HG03066 (cell line): Measurements from ENCODE around the gene CADM1.
A peak's percentile ranks its signal among the peaks of the same experiment; 100 is the strongest.

ENCODE experiments used
- ATAC-seq: cut with Tn5 transposase; IDR thresholded peaks from one replicate; pipeline ENCODE4 v1.9.1; 2021; ENCODE audit warnings: low read depth; ENCODE audit not compliant: unreplicated experiment

Gene CADM1

DNA sequence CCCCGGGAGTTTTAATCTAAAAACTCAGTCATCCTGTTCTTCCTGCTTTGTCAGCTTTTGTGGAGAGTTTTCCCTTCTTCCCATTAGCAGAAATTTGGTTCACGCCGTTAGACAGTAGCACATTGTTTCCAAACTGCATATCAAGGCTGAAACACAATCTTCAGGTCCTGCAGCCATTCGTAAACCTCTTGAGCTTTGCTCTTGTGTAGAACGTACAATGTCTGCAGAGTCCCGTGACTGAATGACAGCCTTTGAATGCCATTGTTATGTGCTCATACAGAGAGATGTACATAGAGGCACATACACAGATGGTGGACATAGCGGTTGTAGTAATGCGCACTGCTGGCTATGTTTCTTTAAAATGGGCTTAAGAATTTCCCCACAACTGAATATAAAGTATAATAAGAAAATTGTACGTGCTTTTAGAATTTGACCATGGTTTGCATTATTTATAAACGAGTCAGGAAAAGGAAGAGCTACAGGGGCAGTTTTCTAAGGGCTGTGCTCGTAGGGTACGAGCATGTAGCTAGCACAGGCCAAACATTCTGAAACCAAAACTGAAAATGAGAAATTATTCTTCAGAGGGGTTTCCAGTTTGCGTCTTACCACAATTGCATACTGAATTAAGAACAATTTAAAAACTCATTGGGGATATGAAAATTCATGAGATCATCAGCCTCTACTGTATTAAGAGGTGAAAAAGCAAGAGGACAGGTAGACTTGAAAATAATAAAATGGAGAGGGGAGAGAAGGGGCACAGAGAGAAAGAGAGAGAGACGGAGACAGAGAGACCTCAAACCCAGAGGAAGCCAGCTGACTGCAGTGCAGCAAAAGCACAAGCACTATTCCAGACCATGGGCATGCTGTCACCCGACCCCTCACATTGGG lies 310.1 kb downstream of the CADM1 start:
- peak; percentile 79 for ATAC-seq

DNA sequence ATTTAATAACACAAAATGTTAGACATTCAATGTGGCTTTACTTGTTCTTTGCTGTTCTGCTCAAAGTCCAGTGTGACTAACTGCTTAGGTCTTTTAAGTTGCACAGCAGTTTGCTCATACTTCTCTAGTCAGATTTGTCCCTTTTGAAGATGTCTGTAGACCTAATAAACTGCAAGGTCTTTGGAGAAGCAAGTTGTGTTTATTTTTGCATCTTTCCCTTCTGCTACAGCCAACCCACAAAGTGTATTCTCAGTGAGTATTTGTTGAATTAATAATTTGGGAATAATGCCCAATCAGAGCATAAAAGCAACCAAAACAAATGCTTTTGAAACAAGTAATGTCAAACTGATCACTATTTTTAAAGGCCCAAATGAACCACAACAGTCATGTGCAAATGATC lies 312.5 kb downstream of the CADM1 start:
- no peak for ATAC-seq

DNA sequence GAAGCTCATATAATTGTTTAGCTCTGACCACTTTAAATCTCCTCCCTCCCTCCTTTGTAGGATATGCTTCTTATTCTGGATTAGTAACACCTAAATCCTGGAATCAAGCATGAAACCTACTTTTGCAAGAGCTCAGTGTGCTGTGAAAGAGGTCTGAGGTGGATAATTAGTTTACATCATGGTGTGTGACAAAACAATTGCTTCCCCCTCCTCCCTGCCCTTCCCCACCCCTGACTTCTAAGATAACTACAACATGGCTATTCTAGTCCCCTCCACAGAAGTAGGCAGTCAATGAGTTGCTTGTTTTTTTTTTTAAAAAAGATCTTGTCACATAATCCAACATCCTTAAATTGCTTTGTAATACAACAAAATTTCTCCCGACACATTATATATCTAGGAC lies 314.0 kb downstream of the CADM1 start:
- ATAC-seq: no peak

DNA sequence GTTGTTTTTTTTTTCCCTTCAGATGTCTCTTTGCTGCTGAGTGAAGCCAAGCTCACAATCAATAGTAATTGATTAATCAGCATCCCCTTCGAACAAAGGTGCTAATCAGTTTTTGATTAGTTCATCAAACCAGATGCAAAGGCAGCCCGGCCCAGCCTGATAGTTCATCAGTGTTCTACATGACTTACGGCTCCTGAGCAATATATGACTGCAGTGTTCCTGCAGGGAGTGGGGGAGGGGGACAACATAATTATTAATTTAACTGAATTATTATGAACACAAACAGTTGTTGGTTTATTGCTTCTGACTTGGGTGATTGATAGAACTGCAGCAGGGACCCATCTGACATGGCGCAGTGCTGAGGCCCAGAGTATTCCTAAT lies 315.3 kb downstream of the CADM1 start:
- ATAC-seq: no peak

DNA sequence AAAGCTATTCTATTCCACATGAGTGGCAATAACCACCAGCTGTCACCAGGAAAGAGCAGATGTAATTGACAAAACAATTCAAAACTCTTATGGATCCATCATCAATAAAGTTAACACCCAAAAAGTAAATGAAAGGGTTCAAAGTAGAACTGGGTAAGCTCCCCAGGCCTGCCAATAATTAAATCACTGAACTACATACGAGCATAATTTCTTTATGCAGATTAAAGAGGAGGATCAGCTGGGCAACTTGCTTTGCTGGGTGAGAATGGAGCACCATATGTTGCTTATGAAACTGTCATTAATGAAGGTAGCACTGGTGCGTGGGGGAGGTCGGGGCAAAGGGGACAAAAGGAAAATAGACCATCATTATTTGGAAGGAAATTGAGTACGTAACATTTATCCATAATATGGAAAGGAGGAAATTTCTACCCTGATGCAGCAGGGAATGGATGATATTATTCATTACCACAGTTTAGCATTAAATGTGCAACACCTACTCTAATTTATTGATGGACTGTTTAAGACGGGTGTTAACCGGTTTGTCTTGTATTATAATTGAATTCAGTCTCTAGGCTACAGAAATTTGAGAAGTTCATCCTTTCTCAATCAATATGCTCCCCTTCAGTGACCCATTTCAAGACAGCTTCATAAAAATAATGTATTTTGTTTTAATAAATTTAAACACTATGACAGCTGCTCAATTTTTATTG lies 315.9 kb downstream of the CADM1 start:
- ATAC-seq: no peak

DNA sequence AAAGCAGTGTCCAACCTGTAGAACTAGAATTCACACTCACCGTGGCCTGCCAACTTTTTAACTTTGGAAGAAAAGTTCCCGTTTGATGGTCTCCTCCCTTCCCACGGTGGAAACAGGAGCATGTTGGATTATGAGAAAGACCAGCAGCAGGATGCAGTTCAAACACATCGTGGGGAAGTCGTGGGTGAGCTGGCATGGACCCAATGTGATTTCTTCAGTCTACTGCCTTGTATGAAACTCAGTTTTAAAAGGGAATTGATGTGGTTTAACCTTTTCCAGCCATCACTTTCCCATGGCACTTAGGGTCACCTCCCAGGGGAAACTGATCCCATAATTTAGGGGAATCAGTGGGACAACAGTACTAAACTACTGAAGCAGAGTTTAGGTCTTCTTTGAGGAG lies 318.3 kb downstream of the CADM1 start:
- ATAC-seq: no peak

DNA sequence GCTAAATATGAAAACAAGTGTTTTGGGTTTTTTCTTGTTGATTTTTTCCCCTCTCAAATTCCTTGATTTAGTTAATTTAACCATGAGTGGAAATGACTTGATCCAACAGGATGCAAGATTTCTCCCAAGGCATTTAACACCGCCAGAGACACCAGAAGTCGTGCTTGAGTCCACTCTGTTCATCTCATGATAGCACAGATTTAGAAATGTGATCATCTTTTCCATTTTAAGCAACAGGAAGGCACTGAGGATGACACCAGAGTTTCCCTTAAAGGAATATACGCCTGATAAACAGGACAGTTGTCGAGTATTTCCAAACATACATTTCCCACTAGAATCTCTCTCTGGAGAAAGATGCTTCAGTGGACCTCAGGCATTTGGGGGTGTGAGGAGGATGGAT lies 318.7 kb downstream of the CADM1 start:
- no peak for ATAC-seq

DNA sequence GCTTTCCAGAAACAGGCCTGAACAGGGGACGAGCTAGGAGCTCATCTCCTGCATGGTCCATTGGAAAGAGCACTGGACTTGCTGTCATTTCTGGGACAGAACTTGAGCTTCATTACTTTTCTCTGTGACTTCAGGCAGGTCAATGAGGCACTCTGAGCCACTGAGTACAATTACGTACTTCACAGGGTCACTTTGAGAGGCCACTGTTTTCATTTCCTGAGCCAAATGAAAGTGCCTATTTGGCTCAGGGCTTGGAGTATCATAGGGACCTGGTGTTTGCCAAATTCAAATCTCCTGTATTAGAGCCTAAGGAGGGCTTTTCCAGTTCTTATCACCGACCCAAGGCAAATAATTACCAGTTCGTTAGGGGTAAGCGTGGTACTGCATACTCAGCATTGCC lies 319.3 kb downstream of the CADM1 start:
- no peak for ATAC-seq

DNA sequence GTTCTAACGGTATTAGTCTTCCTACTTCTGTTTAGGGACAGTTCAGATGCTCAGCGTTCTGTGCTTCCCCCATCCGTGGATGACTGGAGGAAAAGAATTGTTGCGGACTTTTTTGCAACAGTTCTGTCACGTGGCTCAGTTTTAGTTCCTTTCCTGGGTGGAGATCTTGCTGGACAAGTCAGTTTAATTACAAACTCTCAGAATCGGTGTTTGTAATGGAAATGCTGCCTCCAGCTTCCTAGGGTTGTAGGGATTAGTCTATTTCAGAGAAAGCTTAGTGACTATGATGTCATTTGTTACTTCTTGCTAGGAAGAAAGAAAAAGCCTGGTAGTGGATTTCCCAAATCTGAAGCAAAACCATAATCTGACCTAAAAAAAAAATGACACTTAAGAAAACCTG lies 320.4 kb downstream of the CADM1 start:
- no peak for ATAC-seq

DNA sequence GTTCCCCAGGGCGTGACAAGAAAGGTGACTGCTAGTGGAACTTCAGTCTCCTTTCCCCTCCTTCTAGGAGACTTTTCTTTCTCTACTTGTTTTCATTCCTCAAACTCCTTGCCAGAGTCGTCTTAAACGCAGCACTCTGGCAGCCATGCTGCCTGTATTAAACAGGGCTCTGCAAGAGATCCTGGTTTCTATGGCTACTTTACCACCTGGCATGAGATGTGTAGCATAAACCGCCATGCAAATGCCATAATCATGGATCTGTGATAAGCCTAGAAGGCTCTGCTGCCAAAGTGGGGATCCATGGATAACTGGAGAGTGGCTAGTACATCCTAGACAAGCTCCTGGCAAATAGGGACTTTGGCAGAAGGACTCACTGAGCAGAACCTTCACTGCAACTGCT lies 321.1 kb downstream of the CADM1 start:
- ATAC-seq: no peak

DNA sequence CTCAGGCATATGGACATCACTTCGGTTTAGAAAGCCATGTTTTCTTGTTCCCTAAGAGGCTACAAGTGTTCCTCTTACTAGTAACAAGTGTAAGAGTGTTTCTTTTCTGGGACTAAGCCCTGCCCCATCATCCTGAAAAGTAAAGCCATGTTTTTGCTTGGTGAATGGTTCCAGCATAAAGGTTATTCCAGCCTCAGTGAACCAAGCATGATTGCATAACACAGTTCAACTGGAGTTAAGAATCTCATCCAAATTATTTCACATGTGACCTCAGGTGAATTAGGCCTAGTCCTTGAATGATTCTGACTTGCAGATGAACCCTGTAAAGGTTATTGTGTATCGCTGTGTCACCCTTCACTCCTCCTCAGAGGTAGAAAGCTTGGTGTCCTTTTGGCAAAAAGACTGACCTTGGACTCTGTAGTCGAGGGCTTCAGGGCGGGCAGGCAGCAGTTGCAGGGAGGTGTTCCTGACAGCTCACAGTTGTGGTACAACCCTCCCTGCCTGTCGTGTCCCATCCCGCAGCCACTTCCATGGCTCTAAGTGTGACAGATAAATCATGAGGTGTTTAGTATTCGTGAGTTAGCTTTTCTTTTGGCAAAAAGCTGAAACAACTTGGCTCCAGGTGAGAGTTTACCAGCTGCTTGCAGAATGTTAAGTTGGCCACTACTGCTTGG lies 321.8 kb downstream of the CADM1 start:
- no peak for ATAC-seq

DNA sequence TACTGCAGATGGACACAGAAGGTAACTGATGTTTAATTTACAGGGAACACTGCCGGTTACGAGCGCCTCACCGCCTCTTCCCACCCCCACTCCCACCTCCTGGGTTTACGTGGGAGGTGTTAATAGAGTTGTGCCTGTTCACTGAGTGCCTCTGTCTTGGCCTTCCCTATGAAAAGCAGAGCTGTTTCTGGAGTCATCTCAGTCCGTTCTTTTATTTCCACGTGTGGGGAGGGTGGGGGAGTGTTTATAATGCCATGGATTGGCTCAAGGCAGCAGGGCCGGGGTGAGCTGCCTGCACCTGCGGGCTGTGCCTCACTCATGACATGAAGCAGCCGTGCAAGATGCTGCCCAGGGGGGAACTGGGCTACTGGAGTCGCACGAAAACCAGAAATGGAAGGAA lies 322.7 kb downstream of the CADM1 start:
- ATAC-seq: no peak

DNA sequence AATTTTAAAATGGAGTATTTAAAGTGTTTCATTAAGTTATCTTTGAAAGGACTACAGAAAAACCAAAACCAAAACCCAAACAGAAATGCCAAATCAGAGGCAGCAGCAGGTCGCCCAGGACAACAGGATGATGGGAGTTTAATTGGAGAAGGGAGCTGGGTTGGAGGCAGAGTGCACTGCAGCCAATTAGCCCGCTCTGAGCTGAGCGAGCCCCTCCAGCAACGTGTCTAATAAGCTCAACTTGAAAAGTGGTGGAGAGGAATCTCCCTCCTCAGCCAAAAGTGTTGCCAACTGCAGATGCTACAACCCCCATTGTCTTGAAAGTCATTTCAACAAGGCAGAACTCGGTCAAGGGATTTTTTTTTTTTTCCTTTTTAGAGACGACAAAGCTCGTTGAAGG lies 323.9 kb downstream of the CADM1 start:
- ATAC-seq: no peak

DNA sequence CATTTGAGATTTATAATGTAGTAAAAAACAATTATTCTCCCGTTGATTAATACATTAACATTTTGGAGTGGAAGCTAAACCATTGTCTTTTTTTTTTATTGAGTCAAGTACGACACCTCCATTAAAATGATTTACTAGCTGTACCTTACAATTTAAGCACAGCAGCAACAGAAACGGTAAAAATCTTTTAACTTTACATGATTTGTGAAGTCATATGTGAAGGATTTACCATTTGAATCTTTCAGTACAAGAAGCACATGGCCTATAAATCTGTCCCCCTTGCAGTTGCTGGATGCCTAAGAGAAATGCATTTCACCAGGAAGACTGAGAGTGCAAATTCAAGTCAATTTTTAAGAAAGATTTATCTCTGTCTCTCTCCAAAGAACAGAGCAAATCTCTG lies 324.6 kb downstream of the CADM1 start:
- no peak for ATAC-seq

DNA sequence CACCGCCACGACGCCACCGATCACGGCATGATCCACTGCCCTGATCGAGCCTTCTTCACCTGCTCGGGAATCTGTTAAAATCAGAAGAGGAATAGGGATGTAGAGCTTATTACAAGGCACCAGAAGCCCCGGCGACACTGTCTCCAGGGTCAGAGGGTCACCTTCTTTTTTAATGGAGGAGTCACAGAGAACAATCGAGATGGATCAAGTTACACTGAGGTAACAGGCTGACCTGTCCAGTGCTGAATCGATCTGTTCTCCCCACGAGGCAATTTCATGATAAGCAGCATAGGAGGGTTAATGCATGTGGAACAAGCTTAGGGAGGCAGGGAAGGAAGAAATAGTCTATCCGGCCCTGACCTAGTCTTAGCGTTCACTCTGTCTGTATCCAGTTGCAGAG lies 325.5 kb downstream of the CADM1 start:
- no peak for ATAC-seq

DNA sequence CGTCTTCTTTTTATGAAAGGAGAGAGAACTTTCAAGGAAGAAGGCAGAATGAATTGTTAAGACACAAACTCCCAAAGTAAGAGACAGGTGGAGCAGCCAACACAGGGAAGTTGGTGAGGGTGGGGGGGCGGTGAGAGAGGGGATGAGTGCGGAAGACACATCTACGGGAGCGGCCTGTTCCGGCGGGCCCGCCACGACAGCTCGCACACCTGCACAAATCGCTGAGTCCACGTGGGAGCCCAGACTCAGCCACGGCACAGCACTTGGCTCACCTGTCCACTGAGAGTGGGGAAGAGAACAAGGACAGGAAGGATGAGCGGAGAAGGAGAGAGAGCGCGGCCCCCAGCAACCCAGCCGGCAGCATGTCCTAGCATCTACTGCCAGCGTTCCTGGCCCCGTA lies 331.1 kb downstream of the CADM1 start:
- ATAC-seq: no peak

DNA sequence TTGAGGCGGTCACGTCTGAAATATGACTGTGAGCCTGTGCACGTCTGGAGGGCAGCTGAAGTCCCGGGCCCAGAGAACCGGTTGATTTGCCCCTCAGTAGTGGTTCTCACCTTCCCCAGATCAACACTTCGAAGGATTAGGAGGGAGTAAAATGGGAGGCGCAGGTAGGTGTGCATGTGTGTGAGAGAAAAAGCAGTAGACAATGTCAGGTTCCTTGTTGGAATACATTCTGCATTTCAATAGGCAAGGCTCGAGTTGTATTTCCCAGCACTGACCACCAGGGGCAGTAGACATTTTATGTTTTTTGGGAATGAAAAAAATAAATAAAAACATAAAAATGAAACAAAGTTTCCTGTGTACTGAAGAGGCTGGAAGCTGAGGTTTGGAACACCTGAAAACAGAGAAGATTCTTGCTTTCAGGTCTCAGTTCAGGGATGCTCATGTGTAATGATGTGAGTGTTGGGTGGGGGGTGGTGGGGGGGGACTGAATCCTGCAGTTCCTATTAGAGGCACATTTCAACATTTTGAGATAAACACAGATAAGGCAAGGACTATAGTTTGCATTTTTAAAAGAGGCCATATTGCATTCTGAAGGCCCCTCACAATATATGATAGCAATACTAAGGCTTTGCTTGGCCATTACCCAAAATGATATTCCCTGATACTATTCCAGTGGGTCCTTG lies 333.9 kb downstream of the CADM1 start:
- no peak for ATAC-seq

DNA sequence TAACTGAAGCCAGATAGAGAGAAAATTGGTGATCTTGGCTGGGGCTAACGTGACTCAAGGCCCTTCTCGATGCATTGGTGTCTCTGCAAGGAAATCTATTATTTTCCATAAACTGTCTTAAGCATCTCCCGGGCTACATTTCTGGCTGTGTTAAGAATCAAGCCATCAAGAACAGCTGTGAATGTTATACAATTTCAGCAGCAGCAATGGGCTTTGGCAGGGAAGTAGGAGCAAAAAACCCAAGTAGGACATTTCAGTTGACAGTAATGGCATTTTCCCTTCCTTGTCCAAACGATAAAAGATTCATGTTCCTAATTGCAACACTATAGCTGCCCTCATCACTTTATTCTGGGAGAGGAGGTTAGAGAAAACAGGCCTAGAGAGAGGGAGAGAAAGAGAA lies 335.0 kb downstream of the CADM1 start:
- ATAC-seq: no peak

DNA sequence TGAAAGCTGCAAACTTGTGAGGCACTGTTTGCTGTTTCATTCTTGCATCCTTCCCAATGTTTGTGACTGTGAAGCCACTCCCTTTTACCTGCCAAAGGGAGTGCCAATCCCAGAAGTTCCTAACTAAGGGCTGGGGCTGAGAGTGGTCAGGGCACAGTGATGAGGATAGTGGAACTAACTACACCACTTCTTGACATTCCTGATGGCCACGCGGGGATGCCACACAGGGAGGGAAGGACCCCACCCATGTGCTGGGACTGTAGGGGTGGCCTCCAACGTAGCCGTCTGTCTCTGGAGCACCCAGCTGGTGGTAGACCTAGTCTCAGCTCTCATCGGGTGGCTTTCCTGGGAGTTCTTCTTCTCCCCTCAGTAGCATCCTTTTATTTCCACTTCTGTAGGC lies 335.5 kb downstream of the CADM1 start:
- ATAC-seq: no peak

DNA sequence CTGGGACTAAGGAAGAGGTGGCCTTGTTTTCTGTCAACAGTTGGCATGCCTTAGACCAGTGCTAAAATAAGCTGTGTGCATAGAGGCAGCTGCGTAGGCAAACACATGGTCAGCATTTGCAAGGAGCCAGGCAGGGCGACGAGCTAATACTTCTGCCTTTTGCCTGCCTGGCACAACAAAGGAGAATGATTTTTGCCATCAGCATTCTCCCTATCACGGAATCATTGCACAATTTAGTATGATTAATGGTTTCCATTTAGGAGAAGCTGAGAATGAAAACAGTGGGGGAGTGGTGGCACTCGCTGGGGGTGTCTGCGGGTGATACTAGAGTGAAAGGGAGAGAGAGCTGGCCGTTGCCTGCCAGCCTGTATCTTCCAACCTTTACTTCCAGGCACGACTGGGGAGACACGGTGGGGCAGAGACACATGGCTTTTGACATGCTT lies 336.0 kb downstream of the CADM1 start:
- no peak for ATAC-seq

DNA sequence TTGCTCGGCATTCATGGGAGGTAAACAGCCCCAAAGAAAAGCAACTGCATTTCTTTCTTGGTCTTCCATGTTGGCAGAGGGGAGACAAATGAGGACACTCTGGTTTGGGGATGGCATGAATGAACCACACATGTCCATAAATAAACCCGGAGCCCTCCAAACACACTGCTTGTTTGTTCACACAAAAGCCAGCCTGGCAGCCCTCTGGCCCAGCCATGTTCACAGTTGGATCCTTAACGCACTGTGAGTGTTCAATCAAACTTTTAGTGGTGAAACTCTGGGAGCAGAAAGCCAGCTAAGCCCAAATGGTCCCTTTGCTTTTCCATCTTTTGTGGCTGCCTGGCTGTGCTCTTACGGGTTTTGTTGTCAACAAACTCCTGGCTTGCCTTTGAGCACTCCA lies 336.8 kb downstream of the CADM1 start:
- no peak for ATAC-seq
